ENCODE results near the gene G3BP2. TPM values are rescaled to one million over a fixed set of nuclear protein-coding genes. Genes with fewer than 3 reads are reported as not detected.

The G3BP2 gene
- polyA plus RNA-seq, 3 donors from 2014 or later: 85.3 to 121 (median 99.6) TPM

DNA sequence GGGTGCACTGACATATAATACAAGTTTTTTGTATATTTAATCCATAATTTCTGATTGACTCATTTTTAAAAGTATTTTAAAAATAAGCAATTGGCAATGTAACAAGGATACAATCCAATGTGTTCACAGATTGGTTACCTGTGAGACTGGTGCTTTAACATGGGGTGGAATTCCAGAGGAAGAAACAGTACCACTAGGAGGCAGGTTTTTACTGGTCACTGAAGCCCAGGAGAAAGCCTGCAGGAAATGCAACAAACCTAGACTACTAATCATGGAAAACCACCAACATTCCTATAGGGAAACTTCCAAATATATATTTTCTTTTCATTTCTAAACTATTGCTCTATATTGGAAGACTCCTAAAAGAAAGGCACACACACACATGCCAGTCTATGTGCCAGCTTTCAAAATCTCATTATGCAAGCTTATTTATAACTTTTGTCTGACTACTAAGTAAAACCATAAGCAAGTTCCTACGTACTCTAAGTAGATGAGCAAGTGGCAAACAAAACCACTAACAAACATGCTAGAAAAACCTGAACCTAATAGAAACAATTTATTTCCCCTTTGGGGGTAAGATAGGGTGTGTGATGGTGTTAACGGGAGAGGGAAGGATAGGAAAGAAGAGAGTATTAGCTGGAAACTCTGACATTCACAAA is 19.2 kb downstream of the G3BP2 start:
- H3K4me1 Mint-ChIP-seq: peaks cover 11 to 51% of the 10 kb centered on the region in 2 donors
- peak overlapping the region in 4 of 6 donors; percentile 18 to 49 (median 38) for H3K27ac Mint-ChIP-seq
- H3K27me3 Mint-ChIP-seq (ENCODE audit: low read depth in 3 of 3): peaks cover 0 to 2% (median 2%) of the 10 kb centered on the region in 3 donors
- H3K36me3 Mint-ChIP-seq: peaks cover 0 to 25% (median 15%) of the 10 kb centered on the region in 3 donors
- H3K4me3 Mint-ChIP-seq: no peak overlapping the region
- DNase-seq: peak in 2 of 3 donors; percentile 12 to 19
- H3K9me3 Mint-ChIP-seq: no peaks in the 10 kb centered on the region

DNA sequence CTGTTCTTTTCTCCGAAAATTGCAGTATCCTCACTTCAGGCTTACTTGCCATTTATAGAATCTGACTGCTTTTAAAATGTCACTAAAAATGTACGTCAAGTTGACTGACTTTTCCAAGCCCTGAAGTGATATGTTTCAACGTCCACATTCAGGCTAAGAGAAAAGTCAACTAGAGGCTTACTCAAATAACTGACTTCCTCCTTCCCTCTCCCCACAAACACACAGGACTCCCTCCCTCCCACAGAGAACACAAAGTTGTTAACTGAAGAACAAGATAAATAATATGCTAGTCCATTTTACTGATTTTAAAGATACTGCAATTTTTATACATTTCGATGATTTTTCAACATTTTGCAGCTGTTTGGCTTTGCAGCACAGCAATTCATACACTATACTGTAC is 29.1 kb downstream of the G3BP2 start:
- no peak for DNase-seq
- Mint-ChIP-seq H3K36me3 (peaks cover 21 to 38% (median 24%) of the 10 kb centered on the region in 3 donors), H3K9me3 (no peaks in the 10 kb centered on the region), H3K27ac (peak overlapping the region in 5 of 6 donors; percentile 7 to 80 (median 25)), H3K4me3 (no peak overlapping the region), H3K27me3 (ENCODE audit: low read depth in 3 of 3) (no peaks in the 10 kb centered on the region), H3K4me1 (peaks cover 0 to 10% of the 10 kb centered on the region in 2 donors)

DNA sequence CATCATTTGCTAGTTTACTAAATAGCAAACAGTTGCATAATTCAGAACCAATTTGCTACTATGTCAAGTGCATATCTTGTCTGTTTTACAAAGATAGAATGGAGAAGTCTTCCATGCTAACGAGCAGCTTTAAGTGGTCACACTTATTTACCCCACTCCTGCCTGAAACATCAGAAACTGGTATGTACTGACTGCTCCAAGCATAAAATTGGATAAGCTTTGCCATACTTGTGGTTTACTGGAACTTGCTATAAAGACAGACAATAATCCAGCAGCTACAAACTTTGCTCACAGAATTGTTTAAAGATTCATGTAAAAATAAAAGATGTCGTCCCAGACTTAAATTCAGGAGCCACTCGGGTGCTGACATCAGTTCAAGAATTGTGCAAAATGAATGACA is 29.6 kb downstream of the G3BP2 start:
- no peaks in the 10 kb centered on the region for H3K27me3 Mint-ChIP-seq (ENCODE audit: low read depth in 3 of 3)
- peaks cover 21 to 38% (median 24%) of the 10 kb centered on the region in 3 donors for H3K36me3 Mint-ChIP-seq
- H3K9me3 Mint-ChIP-seq: no peaks in the 10 kb centered on the region
- peaks cover 0 to 10% of the 10 kb centered on the region in 2 donors for H3K4me1 Mint-ChIP-seq
- no peak overlapping the region for H3K4me3 Mint-ChIP-seq
- H3K27ac Mint-ChIP-seq: peak overlapping the region in 4 of 6 donors; percentile 25 to 80 (median 47)
- DNase-seq: no peak

DNA sequence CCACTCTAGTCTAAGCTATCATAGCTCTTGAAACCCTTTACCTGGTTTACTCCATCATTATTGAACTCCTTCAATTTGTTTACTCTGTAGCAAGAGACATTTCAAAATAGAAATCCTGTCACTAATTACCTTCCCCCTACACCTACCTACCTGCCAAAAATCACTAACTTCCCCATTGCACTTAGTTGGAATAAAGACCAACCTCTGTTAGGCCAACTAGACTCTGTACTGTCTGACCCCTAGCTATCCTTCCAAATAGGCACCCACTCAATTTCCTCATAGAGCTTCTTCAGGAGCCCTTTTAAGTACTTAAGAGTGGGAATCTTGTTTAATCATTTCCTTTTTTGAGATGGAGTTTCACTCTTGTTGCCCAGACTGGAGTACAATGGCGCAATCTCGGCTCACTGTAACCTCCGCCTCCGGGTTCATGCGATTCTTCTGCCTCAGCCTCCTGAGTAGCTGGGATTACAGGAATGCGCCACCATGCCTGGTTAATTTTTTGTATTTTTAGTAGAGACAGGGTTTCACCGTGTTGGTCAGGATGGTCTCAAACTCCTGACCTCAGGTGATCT is 34.0 kb downstream of the G3BP2 start:
- DNase-seq: no peak
- Mint-ChIP-seq H3K4me3 (no peak overlapping the region), H3K9me3 (no peaks in the 10 kb centered on the region), H3K27ac (peak overlapping the region in 2 of 6 donors; percentile 43 to 51), H3K27me3 (ENCODE audit: low read depth in 3 of 3) (peaks cover 0 to 4% (median 0%) of the 10 kb centered on the region in 3 donors), H3K4me1 (peaks cover 0 to 8% of the 10 kb centered on the region in 2 donors), H3K36me3 (peaks cover 3 to 4% (median 3%) of the 10 kb centered on the region in 3 donors)

DNA sequence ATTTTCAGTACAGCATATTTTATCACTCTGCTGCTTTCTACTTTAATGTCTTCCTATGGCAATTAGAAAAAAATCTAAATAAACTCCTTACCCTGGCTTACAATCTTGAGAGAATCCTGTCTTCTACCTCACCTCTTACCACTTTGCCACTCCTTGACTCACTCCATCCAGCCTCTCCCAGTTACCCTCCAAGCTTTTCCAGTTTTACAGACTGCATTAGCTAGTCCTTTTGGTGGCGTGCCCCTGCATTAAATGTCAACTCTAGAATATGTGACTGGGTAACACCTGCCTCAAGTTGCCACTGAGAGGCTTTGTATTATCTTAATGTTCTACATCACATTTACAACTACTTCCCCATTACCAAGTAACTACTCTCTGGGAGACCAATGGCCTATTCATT is 35.4 kb downstream of the G3BP2 start:
- Mint-ChIP-seq H3K27ac (no peak overlapping the region), H3K4me3 (no peak overlapping the region), H3K36me3 (no peaks in the 10 kb centered on the region), H3K4me1 (peaks cover 0 to 5% of the 10 kb centered on the region in 2 donors), H3K9me3 (no peaks in the 10 kb centered on the region), H3K27me3 (ENCODE audit: low read depth in 3 of 3) (peaks cover 0 to 4% (median 0%) of the 10 kb centered on the region in 3 donors)
- no peak for DNase-seq

DNA sequence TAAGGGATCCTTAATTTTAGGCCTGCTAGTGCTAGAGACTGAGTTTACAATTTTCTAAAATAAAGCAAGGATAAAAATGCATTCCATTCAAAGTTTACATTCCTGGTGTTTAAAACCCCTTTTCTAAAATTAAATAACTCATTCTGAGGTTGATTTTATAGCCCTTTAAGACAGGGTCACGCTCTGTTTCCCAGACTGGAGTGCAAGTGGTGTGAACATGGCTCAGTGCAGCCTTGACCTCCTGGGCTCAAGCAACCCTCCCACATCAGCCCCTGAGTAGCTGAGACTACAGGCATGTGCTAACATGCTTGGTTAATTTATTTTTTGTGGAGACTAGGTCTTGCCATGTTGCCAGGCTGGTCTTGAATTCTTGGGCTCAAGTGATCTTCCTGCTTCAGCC is 36.0 kb downstream of the G3BP2 start:
- no peak overlapping the region for H3K4me3 Mint-ChIP-seq
- no peaks in the 10 kb centered on the region for H3K36me3 Mint-ChIP-seq
- H3K27me3 Mint-ChIP-seq (ENCODE audit: low read depth in 3 of 3): peaks cover 0 to 4% (median 0%) of the 10 kb centered on the region in 3 donors
- H3K9me3 Mint-ChIP-seq: no peaks in the 10 kb centered on the region
- no peak for DNase-seq
- peaks cover 0 to 2% of the 10 kb centered on the region in 2 donors for H3K4me1 Mint-ChIP-seq
- H3K27ac Mint-ChIP-seq: no peak overlapping the region

DNA sequence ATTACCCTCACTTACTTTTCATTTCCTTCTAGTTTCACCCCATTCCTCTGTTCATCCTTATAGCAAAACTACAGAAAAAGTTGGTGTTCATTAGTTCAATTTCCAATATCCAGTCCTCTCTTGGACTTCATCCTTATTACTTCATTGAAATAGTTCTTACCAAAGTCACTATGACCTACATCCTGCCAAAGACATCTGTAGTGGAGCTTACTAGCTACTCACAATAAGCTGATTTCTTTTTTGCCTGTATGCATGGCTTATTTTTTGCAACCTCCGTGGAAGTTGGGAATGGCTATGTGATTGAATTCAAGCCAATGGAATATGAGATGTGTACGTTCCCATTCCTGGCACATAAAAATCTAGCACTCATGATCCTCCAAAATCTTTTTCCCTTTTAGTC is 38.3 kb downstream of the G3BP2 start:
- Mint-ChIP-seq H3K27ac (no peak overlapping the region), H3K4me3 (no peak overlapping the region)

DNA sequence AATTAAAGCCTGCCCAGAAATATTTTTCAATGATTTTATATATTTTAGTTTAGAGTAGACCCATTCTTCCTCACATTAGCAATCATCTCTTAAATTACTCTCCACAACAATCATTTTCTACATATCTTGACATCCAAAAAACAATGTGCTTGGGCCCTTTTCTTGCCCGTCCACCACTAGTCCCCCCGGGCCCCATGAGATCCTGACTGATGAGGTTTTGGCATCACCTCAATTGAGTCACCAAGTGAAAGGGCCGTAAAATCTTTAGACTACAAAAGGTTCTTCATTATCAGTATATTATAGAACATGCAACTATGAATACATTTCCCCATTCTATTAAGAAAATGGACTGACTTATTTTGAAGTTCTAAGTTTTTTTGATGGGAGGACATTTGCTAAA is 38.9 kb downstream of the G3BP2 start:
- no peak overlapping the region for H3K27ac Mint-ChIP-seq
- H3K4me3 Mint-ChIP-seq: no peak overlapping the region
- H3K36me3 Mint-ChIP-seq: peaks cover 0 to 4% (median 0%) of the 10 kb centered on the region in 3 donors
- peaks cover 11 to 17% of the 10 kb centered on the region in 2 donors for H3K4me1 Mint-ChIP-seq
- peaks cover 2 to 14% (median 4%) of the 10 kb centered on the region in 3 donors for H3K27me3 Mint-ChIP-seq (ENCODE audit: low read depth in 3 of 3)
- no peak for DNase-seq
- H3K9me3 Mint-ChIP-seq: no peaks in the 10 kb centered on the region

More for the DNA sequence above, 38.3 kb downstream of the G3BP2 start:
- H3K36me3 Mint-ChIP-seq: peaks cover 0 to 4% (median 0%) of the 10 kb centered on the region in 3 donors
- peaks cover 9 to 16% of the 10 kb centered on the region in 2 donors for H3K4me1 Mint-ChIP-seq
- no peak for DNase-seq
- no peaks in the 10 kb centered on the region for H3K9me3 Mint-ChIP-seq
- peaks cover 2 to 13% (median 4%) of the 10 kb centered on the region in 3 donors for H3K27me3 Mint-ChIP-seq (ENCODE audit: low read depth in 3 of 3)

DNA sequence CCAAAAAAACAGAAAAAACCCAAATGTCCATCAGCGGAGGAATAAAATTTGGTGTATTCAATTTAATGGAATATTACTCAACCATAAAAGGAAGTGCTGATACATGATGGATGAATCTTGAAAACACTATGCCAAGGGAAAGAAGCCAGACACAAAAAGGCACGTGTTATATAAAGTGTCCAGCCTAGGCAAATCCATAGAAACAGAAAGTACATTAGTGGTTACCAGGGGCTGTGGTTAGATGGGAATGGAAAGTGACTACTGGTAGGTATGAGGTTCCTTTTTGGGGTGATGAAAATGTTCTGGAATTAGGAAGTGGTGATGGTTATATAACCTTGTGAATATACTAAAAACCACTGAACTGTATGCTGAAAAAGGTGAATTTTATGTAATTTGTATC is 39.4 kb downstream of the G3BP2 start:
- no peak overlapping the region for H3K27ac Mint-ChIP-seq
- no peaks in the 10 kb centered on the region for H3K9me3 Mint-ChIP-seq
- H3K4me3 Mint-ChIP-seq: no peak overlapping the region
- H3K36me3 Mint-ChIP-seq: peaks cover 0 to 4% (median 0%) of the 10 kb centered on the region in 3 donors
- peaks cover 11 to 17% of the 10 kb centered on the region in 2 donors for H3K4me1 Mint-ChIP-seq
- DNase-seq: no peak
- peaks cover 2 to 14% (median 4%) of the 10 kb centered on the region in 3 donors for H3K27me3 Mint-ChIP-seq (ENCODE audit: low read depth in 3 of 3)

DNA sequence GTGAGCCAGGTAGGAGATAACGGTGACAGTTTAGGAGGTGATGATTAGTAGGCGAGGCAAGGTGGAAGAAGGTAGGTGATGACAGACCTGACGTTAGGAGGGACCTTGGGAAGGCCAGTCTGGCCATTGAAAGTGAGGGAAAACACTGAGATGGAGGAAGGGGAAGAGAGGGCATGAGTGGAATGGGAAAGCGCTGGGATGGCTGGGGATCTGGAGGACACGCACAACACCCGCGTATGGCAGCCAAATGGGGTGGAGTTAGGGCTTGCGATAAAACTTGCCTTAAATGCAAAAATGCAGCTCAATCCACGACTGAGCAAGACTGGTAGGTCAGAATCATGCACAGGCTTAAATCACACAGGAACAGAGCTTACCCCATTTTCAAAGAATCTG is 42.3 kb downstream of the G3BP2 start:
- Mint-ChIP-seq H3K27me3 (ENCODE audit: low read depth in 3 of 3) (peaks cover 2 to 12% (median 6%) of the 10 kb centered on the region in 3 donors), H3K9me3 (no peaks in the 10 kb centered on the region), H3K27ac (peak overlapping the region; percentile 32 to 81 (median 59)), H3K4me3 (peak overlapping the region; percentile 88 to 94 (median 91)), H3K36me3 (peaks cover 0 to 4% (median 0%) of the 10 kb centered on the region in 3 donors), H3K4me1 (peaks cover 11 to 17% of the 10 kb centered on the region in 2 donors)
- DNase-seq: no peak

DNA sequence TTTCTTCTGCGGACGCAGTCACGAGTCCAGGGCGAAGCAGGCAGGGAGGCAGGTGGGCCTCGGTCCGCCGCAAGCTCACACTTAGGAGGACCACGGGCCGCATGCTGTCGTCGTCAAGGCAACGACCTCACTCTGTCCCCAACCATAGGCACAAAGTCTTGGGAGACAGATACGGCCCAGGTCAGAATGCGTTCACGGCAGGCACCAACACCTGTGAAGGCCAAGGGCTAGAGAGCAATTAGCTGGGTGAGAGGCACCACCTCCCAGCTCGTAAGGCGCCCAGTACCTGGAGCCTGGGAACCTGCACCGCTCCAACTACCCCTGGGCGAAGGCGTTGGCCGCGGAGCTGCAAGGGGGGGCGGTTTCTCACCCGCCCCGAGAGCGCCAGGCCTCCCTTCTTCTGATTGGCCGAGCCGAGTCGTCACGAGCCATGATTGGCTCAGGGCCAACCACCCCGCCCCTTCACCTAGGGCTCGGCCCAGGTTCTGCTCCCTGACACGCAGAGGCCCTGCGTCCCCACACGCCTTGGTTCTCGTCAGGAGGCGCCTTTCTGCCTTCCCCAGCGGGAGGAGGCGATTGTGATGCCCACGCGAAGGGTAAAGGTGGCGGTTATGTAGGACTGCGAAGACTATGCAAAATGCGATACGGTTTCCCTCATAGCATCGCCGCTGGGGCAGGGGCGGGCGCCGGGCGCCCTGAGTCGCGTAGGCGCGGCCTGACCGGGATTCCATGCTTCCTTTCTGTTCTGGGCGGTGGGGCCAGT is 42.9 kb downstream of the G3BP2 start, which contains the start of gene CDKL2:
CDKL2 (minus strand) TSS at position 355 of the 763 bp plus-strand sequence. CDS start 4,540 bp downstream, outside the sequence.
- Mint-ChIP-seq H3K9me3 (no peaks in the 10 kb centered on the region), H3K4me1 (peaks cover 11 to 17% of the 10 kb centered on the region in 2 donors)

GRCh38 chr4:75629239-75629638 is 44.0 kb downstream of the G3BP2 start:
- Mint-ChIP-seq H3K36me3 (peaks cover 0 to 4% (median 0%) of the 10 kb centered on the region in 3 donors), H3K9me3 (no peaks in the 10 kb centered on the region), H3K27ac (no peak overlapping the region), H3K4me1 (peaks cover 11 to 17% of the 10 kb centered on the region in 2 donors), H3K27me3 (ENCODE audit: low read depth in 3 of 3) (peaks cover 4 to 9% (median 6%) of the 10 kb centered on the region in 3 donors), H3K4me3 (peak overlapping the region in 4 of 5 donors; percentile 13 to 53 (median 36))
- no peak for DNase-seq

More for the DNA sequence above, 42.9 kb downstream of the G3BP2 start, which contains the start of gene CDKL2:
- Mint-ChIP-seq H3K27ac (peak within 1 kb of the TSS; percentile 54 to 81 (median 60)), H3K27me3 (ENCODE audit: low read depth in 3 of 3) (peaks cover 2 to 9% (median 6%) of the 10 kb centered on the region in 3 donors), H3K4me3 (peak within 1 kb of the TSS; percentile 88 to 94 (median 91)), H3K36me3 (peaks cover 0 to 4% (median 0%) of the 10 kb centered on the region in 3 donors)
- peak; percentile 88 to 90 (median 90) for DNase-seq

- Mint-ChIP-seq H3K36me3 (peaks cover 0 to 4% (median 0%) of the 10 kb centered on the region in 3 donors), H3K27ac (no peak overlapping the region), H3K4me3 (no peak overlapping the region), H3K4me1 (no peaks in the 10 kb centered on the region), H3K9me3 (no peaks in the 10 kb centered on the region), H3K27me3 (ENCODE audit: low read depth in 3 of 3) (peaks cover 0 to 4% (median 2%) of the 10 kb centered on the region in 3 donors)
- DNase-seq: no peak
Measured at GRCh38 chr4:75623026-75623425, 50.2 kb downstream of the G3BP2 start.
